Spleen (tissue), 7 donors: Measurements from ENCODE around the gene AHNAK.

Experiments used
- POLR2A ChIP-seq, 3 donors: fragments of 450-650 bp; IDR thresholded peaks; one replicate each; pipeline ENCODE4 v1.5.1; 2017; ENCODE audit warnings: antibody characterized with exemption in 3 of 3, mild to moderate bottlenecking in 1 of 3
- POLR2AphosphoS5 ChIP-seq, 3 donors: sonication (generic); formaldehyde crosslinking; IDR thresholded peaks; one replicate each; pipeline ENCODE4 v1.5.1; 2017; ENCODE audit warnings: antibody characterized with exemption in 3 of 3
- TF ChIP-seq, protein P1 (sequence below), 11 experiments: fragments of 200-600 bp in 7 of 11; fragments of 450-650 bp in 4 of 11; sonication (generic) in 4 of 11; IDR thresholded peaks in 8 of 11; conservative IDR thresholded peaks in 3 of 11; 1 replicate in 7 of 11; 2 replicates in 4 of 11; pipeline versions ENCODE4 v1.4.0 to v1.8.0; 2016 to 2021; ENCODE audit warnings: antibody characterized with exemption in 11 of 11, inconsistent platforms in 4 of 11, mild to moderate bottlenecking in 1 of 11
- donor health status: DM: no; HTN: no; CAD: no; lungs with moderate emphysema.
- donor health status: DM: no; HTN: no; CAD: no.
- donor health status: DM: no; HTN: no; CAD: no.

DNA sequence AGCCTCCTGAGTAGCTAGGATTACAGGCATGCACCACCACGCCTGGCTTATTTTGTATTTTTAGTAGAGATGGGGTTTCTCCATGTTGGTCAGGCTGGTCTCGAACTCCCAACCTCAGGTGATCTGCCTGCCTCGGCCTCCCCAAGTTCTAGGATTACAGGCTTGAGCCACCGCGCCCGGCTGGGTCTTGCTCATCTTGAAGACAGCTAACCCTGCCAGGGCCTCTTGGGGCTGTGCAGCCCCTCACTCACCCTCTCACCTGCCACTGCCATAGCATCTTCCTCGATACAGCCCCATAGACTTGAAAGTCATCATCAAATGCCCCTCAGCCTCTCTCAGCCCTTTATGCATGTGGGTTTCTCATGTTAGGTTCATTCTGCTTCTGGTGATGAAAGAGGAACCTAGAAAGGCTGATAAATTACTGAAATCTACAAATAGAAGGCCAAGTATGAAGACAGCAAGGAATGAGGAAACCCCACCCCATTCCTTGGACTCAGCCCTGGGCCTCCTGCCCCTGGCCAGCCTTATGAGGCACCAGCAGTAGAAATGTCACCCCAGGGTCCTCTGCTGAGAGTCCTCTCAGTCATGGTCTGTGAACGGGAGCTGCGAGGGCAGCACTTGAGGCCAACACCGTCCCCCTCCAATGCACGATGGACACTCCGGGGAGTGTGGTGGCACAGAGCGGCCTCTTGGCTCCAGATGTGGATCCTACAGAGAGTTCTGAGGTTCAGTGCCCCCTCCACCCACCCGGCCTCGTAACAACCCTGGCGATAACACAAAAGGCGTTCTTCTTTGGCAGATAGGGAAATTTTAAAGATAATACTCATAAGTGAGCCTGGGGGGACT is 103.0 kb downstream of the AHNAK start:
- TF ChIP-seq, protein P1, sequence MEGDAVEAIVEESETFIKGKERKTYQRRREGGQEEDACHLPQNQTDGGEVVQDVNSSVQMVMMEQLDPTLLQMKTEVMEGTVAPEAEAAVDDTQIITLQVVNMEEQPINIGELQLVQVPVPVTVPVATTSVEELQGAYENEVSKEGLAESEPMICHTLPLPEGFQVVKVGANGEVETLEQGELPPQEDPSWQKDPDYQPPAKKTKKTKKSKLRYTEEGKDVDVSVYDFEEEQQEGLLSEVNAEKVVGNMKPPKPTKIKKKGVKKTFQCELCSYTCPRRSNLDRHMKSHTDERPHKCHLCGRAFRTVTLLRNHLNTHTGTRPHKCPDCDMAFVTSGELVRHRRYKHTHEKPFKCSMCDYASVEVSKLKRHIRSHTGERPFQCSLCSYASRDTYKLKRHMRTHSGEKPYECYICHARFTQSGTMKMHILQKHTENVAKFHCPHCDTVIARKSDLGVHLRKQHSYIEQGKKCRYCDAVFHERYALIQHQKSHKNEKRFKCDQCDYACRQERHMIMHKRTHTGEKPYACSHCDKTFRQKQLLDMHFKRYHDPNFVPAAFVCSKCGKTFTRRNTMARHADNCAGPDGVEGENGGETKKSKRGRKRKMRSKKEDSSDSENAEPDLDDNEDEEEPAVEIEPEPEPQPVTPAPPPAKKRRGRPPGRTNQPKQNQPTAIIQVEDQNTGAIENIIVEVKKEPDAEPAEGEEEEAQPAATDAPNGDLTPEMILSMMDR (IDR thresholded peaks at IDR 0.05 in 8 of 11, conservative IDR thresholded peaks at IDR 0.05 in 3 of 11): no peak
- TF ChIP-seq POLR2A (IDR thresholded peaks at IDR 0.05): no peak
- no peak for TF ChIP-seq POLR2AphosphoS5 (IDR thresholded peaks at IDR 0.05)
